Hepatocyte (in vitro differentiated cells): ENCODE measurements around the gene AKAP13.

ENCODE experiments used
- CTCF ChIP-seq: fragments of 200-600 bp; sonication (generic); IDR thresholded peaks from 2 replicates; pipeline ENCODE4 v1.5.1; 2016; ENCODE audit warnings: antibody characterized with exemption, mild to moderate bottlenecking; ENCODE audit not compliant: poor library complexity
- EZH2 ChIP-seq: fragments of 200-600 bp; sonication (generic); IDR thresholded peaks from 2 replicates; pipeline ENCODE4 v1.6.1; 2016; ENCODE audit warnings: antibody characterized with exemption, mild to moderate bottlenecking, borderline replicate concordance
- EZH2phosphoT487 ChIP-seq: fragments of 200-600 bp; sonication (generic); IDR thresholded peaks from one replicate; pipeline ENCODE4 v1.6.1; 2018; ENCODE audit warnings: antibody characterized with exemption, mild to moderate bottlenecking, low read depth, moderate library complexity; ENCODE audit not compliant: unreplicated experiment, severe bottlenecking

GRCh38 chr15:85451099-85451700 is 70.8 kb downstream of the AKAP13 start:
- no peak for TF ChIP-seq EZH2
- TF ChIP-seq CTCF = no peak
- TF ChIP-seq EZH2phosphoT487 = no peak
